Activated CD4-positive, alpha-beta T cell treated with anti-CD3 and anti-CD28 coated beads for 36 hours (primary cell): ENCODE results near the gene DOK5. TPM values are rescaled to one million over a fixed set of nuclear protein-coding genes. Genes with fewer than 3 reads are reported as not detected.
"Not testable (repeated sequence)": the region's sequence is repeated elsewhere in the genome, so short reads cannot be mapped to it uniquely, and the experiment has no call there.

Experiments used
- ATAC-seq: fragments of 200-7000 bp; cut with Tn5 transposase; one replicate; pipeline ENCODE4 v1.10.0; 2021; ENCODE audit warnings: mild to moderate bottlenecking, moderate library complexity
- CTCF ChIA-PET: fragments of 350-600 bp; sonication (Branson Sonifier 250); formaldehyde crosslinking; loops from one replicate; lab custom pipeline; 2021; ENCODE audit warnings: antibody characterized with exemption; lab: Charles Lee
- POLR2A ChIA-PET: fragments of 350-600 bp; sonication (Branson Sonifier 250); formaldehyde crosslinking; loops from one replicate; lab custom pipeline; 2021; ENCODE audit warnings: antibody characterized with exemption, inconsistent platforms; lab: Charles Lee
- DNase-seq: peaks from one replicate; pipeline ENCODE4 v3.0.0-alpha.2; 2020
- H3K27ac Mint-ChIP-seq: one replicate; pipeline ENCODE4 v1.8.0; 2021; ENCODE audit warnings: mixed read lengths
- H3K27me3 Mint-ChIP-seq: one replicate; pipeline ENCODE4 v1.8.0; 2021; ENCODE audit warnings: mixed read lengths
- H3K36me3 Mint-ChIP-seq: one replicate; pipeline ENCODE4 v1.8.0; 2021; ENCODE audit warnings: low read depth, mixed read lengths
- H3K4me1 Mint-ChIP-seq: one replicate; pipeline ENCODE4 v1.8.0; 2021; ENCODE audit warnings: mixed read lengths
- H3K4me3 Mint-ChIP-seq: one replicate; pipeline ENCODE4 v1.8.0; 2021; ENCODE audit warnings: mild to moderate bottlenecking, moderate library complexity, mixed read lengths
- H3K9me3 Mint-ChIP-seq: one replicate; pipeline ENCODE4 v1.8.0; 2021; ENCODE audit warnings: low read depth, mixed read lengths
- intact Hi-C, 2 experiments: fragments of 100-400 bp; cut with DNase I in 1 of 2; cut with micrococcal nuclease in 1 of 2; formaldehyde crosslinking; loops; one replicate each; pipeline versions ENCODE4 v1.14.2 to v1.15.1; 2022 to 2024; cut with DNase I, micrococcal nuclease
- total RNA-seq, 2 experiments: library from RNA; stranded (reverse); gene quantifications; one replicate each; pipeline ENCODE4 v1.2.3, GENCODE V29; 2021

Gene DOK5
- total RNA-seq, 2 experiments from 2014 or later: 2.1 to 2.9 TPM

GRCh38 chr20:54470697-54471096 is 4.7 kb upstream of the DOK5 start:
- CTCF ChIA-PET: no interaction called here
- intact Hi-C loops: loop anchor here in 1 of 2 experiments (10.0 kb wide), 1 partner anchor 246 kb away; no protein-coding TSS in a partner anchor
- H3K36me3 Mint-ChIP-seq: no peaks in the 10 kb centered on the region

GRCh38 chr20:54472607-54473006 is 2.8 kb upstream of the DOK5 start:
- H3K27me3 Mint-ChIP-seq: peaks cover 47% of the 10 kb centered on the region
- no peak for ATAC-seq
- no peak overlapping the region for H3K4me3 Mint-ChIP-seq

More at GRCh38 chr20:54470697-54471096, 4.7 kb upstream of the DOK5 start:
- peaks cover under 1% of the 10 kb centered on the region for H3K4me1 Mint-ChIP-seq
- peaks cover 33% of the 10 kb centered on the region for H3K27me3 Mint-ChIP-seq
- DNase-seq: no peak
- H3K27ac Mint-ChIP-seq: no peak overlapping the region
- POLR2A ChIA-PET: no interaction called here
- ATAC-seq: no peak
- H3K4me3 Mint-ChIP-seq: no peak overlapping the region
- H3K9me3 Mint-ChIP-seq: no peaks in the 10 kb centered on the region

GRCh38 chr20:54473340-54473739 is 2.1 kb upstream of the DOK5 start:
- CTCF ChIA-PET: no interaction called here
- Mint-ChIP-seq H3K4me1 (peaks cover 5% of the 10 kb centered on the region), H3K36me3 (no peaks in the 10 kb centered on the region), H3K27me3 (peaks cover 48% of the 10 kb centered on the region), H3K4me3 (no peak overlapping the region), H3K9me3 (no peaks in the 10 kb centered on the region), H3K27ac (no peak overlapping the region)
- DNase-seq (no peak), ATAC-seq (no peak)
- intact Hi-C loops: loop anchor here in 1 of 2 experiments (10.0 kb wide), 1 partner anchor 249 kb away; no protein-coding TSS in a partner anchor
- POLR2A ChIA-PET: interaction anchor here (0.7 kb wide), 1 partner anchor 765 kb away, joined by 3 read pairs; no protein-coding TSS in a partner anchor

More at GRCh38 chr20:54472607-54473006, 2.8 kb upstream of the DOK5 start:
- no peak overlapping the region for H3K27ac Mint-ChIP-seq
- DNase-seq: no peak
- H3K4me1 Mint-ChIP-seq: peaks cover 5% of the 10 kb centered on the region
- no peaks in the 10 kb centered on the region for H3K9me3 Mint-ChIP-seq
- no peaks in the 10 kb centered on the region for H3K36me3 Mint-ChIP-seq
- ChIA-PET CTCF (no interaction called here), POLR2A (no interaction called here)
- intact Hi-C loops: loop anchor here in 1 of 2 experiments (10.0 kb wide), 1 partner anchor 248 kb away; no protein-coding TSS in a partner anchor

- Mint-ChIP-seq H3K4me3 (no peak overlapping the region), H3K27me3 (peaks cover 48% of the 10 kb centered on the region), H3K36me3 (no peaks in the 10 kb centered on the region), H3K4me1 (peaks cover 5% of the 10 kb centered on the region), H3K27ac (no peak overlapping the region), H3K9me3 (no peaks in the 10 kb centered on the region)
- ATAC-seq: peak; percentile 44
- POLR2A ChIA-PET: interaction anchor here (0.6 to 0.7 kb wide), 3 partner anchors 154 to 766 kb away, joined by 3 to 13 read pairs (median 6); no protein-coding TSS in a partner anchor
- DNase-seq: no peak
- CTCF ChIA-PET: no interaction called here
- intact Hi-C loops: loop anchor here in 1 of 2 experiments (10.0 kb wide), 1 partner anchor 249 kb away; no protein-coding TSS in a partner anchor
These were observed 1.3 kb upstream of the DOK5 start for GRCh38 chr20:54474046-54474445.

- H3K9me3 Mint-ChIP-seq: no peaks in the 10 kb centered on the region
- no peak overlapping the region for H3K4me3 Mint-ChIP-seq
- CTCF ChIA-PET: no interaction called here
These were observed 527 bp upstream of the DOK5 start for GRCh38 chr20:54474866-54475265.

GRCh38 chr20:54476169-54477009 is 996 bp downstream of the DOK5 start:
- ATAC-seq (no peak), DNase-seq (no peak)
- peaks cover 9% of the 10 kb centered on the region for H3K4me1 Mint-ChIP-seq
- H3K4me3 Mint-ChIP-seq: peak overlapping the region; percentile 53
- intact Hi-C loops: loop anchor here in 1 of 2 experiments (10.0 kb wide), 1 partner anchor 252 kb away; no protein-coding TSS in a partner anchor
- ChIA-PET POLR2A (no interaction called here), CTCF (no interaction called here)
- no peaks in the 10 kb centered on the region for H3K36me3 Mint-ChIP-seq
- peaks cover 58% of the 10 kb centered on the region for H3K27me3 Mint-ChIP-seq
- H3K9me3 Mint-ChIP-seq: no peaks in the 10 kb centered on the region
- H3K27ac Mint-ChIP-seq: no peak overlapping the region

More at GRCh38 chr20:54474866-54475265, 527 bp upstream of the DOK5 start:
- DNase-seq: no peak
- Mint-ChIP-seq H3K4me1 (peaks cover 9% of the 10 kb centered on the region), H3K27me3 (peaks cover 51% of the 10 kb centered on the region), H3K27ac (no peak overlapping the region), H3K36me3 (no peaks in the 10 kb centered on the region)
- POLR2A ChIA-PET: interaction anchor here (0.7 kb wide), 1 partner anchor 155 kb away, joined by 13 read pairs; no protein-coding TSS in a partner anchor
- no peak for ATAC-seq
- intact Hi-C loops: loop anchor here in 1 of 2 experiments (10.0 kb wide), 1 partner anchor 250 kb away; no protein-coding TSS in a partner anchor

- intact Hi-C loops: loop anchor here in 1 of 2 experiments (10.0 kb wide), 1 partner anchor 253 kb away; no protein-coding TSS in a partner anchor
- CTCF ChIA-PET: no interaction called here
These were observed 2.0 kb downstream of the DOK5 start for GRCh38 chr20:54477191-54477955.

GRCh38 chr20:54479138-54479906 is 3.9 kb downstream of the DOK5 start:
- no peak overlapping the region for H3K4me3 Mint-ChIP-seq
- ChIA-PET POLR2A (no interaction called here), CTCF (no interaction called here)
- H3K27ac Mint-ChIP-seq: no peak overlapping the region
- peaks cover 45% of the 10 kb centered on the region for H3K27me3 Mint-ChIP-seq
- ATAC-seq (no peak), DNase-seq (no peak)
- peaks cover 9% of the 10 kb centered on the region for H3K4me1 Mint-ChIP-seq
- intact Hi-C loops: loop anchor here in 1 of 2 experiments (10.0 kb wide), 1 partner anchor 255 kb away; no protein-coding TSS in a partner anchor
- no peaks in the 10 kb centered on the region for H3K9me3 Mint-ChIP-seq
- H3K36me3 Mint-ChIP-seq: no peaks in the 10 kb centered on the region

More at GRCh38 chr20:54477191-54477955, 2.0 kb downstream of the DOK5 start:
- Mint-ChIP-seq H3K4me3 (no peak overlapping the region), H3K9me3 (no peaks in the 10 kb centered on the region), H3K36me3 (no peaks in the 10 kb centered on the region), H3K27me3 (peaks cover 57% of the 10 kb centered on the region), H3K27ac (no peak overlapping the region), H3K4me1 (peaks cover 9% of the 10 kb centered on the region)
- no peak for DNase-seq
- POLR2A ChIA-PET: no interaction called here
- ATAC-seq: no peak

GRCh38 chr20:54479937-54480336 is 4.5 kb downstream of the DOK5 start:
- H3K4me3 Mint-ChIP-seq, H3K9me3 Mint-ChIP-seq, POLR2A ChIA-PET, H3K4me1 Mint-ChIP-seq, CTCF ChIA-PET, DNase-seq, H3K27ac Mint-ChIP-seq, H3K36me3 Mint-ChIP-seq, ATAC-seq: not testable (repeated sequence)
- H3K27me3 Mint-ChIP-seq: peaks cover 39% of the 10 kb centered on the region
- intact Hi-C loops: loop anchor here in 1 of 2 experiments (10.0 kb wide), 1 partner anchor 255 kb away; no protein-coding TSS in a partner anchor

GRCh38 chr20:54481442-54481841 is 6.0 kb downstream of the DOK5 start:
- intact Hi-C loops: no loop called here
- DNase-seq: no peak
- CTCF ChIA-PET: no interaction called here
- Mint-ChIP-seq H3K36me3 (no peaks in the 10 kb centered on the region), H3K9me3 (no peaks in the 10 kb centered on the region), H3K4me3 (no peak overlapping the region), H3K27me3 (peaks cover 32% of the 10 kb centered on the region), H3K4me1 (peaks cover 7% of the 10 kb centered on the region), H3K27ac (no peak overlapping the region)
- ATAC-seq: no peak
- POLR2A ChIA-PET: no interaction called here
